B cell (primary cell): ENCODE data around the gene CTBP2. TPM values are rescaled to one million over a fixed set of nuclear protein-coding genes. Genes with fewer than 3 reads are reported as not detected.

Experiments
- ATAC-seq: fragments of 200-7000 bp; cut with Tn5 transposase; one replicate; pipeline ENCODE4 v1.10.0; 2021; ENCODE audit warnings: low read depth, mild to moderate bottlenecking, moderate number of reproducible peaks, moderate library complexity
- CTCF ChIA-PET: fragments of 350-600 bp; sonication (Branson Sonifier 250); formaldehyde crosslinking; loops from one replicate; lab custom pipeline; 2021; ENCODE audit warnings: antibody characterized with exemption, inconsistent platforms; lab: Charles Lee
- POLR2A ChIA-PET: fragments of 350-600 bp; sonication (Branson Sonifier 250); formaldehyde crosslinking; loops from one replicate; lab custom pipeline; 2021; ENCODE audit warnings: antibody characterized with exemption; lab: Charles Lee
- DNase-seq: peaks from one replicate; pipeline ENCODE4 v3.0.0; 2013
- H2AFZ ChIP-seq: 2 replicates; pipeline ENCODE4 v1.6.1; 2012; ENCODE audit warnings: mild to moderate bottlenecking, low read depth, low read length; ENCODE audit not compliant: insufficient read depth, poor library complexity, severe bottlenecking
- H3K27ac ChIP-seq, 2 donors: 1 replicate in 1 of 2; 2 replicates in 1 of 2; pipeline ENCODE4 v1.5.1; 2012 to 2013; ENCODE audit warnings: low read length in 2 of 2, mild to moderate bottlenecking in 2 of 2, moderate library complexity in 1 of 2
- H3K27me3 ChIP-seq, 4 experiments: fragments of 200-600 bp in 1 of 4; sonication (generic) in 1 of 4; replicated peaks in 1 of 4; 1 replicate in 2 of 4; 2 replicates in 2 of 4; pipeline versions ENCODE4 v1.6.1 to v1.7.0; 2013 to 2016; ENCODE audit warnings: low read length in 3 of 4, mild to moderate bottlenecking in 2 of 4, mixed read lengths in 1 of 4, moderate library complexity in 1 of 4; ENCODE audit not compliant: insufficient read depth in 4 of 4, control insufficient read depth in 3 of 4; ENCODE audit errors: control extremely low read depth in 1 of 4
- H3K36me3 ChIP-seq, 2 experiments: replicated peaks in 1 of 2; 1 replicate in 1 of 2; 2 replicates in 1 of 2; pipeline versions ENCODE4 v1.6.1 to v1.7.1; 2013; ENCODE audit warnings: low read length in 1 of 2; ENCODE audit not compliant: insufficient read depth in 2 of 2, control insufficient read depth in 1 of 2; ENCODE audit errors: control extremely low read depth in 1 of 2, extremely low read depth in 1 of 2
- H3K4me1 ChIP-seq, 2 donors: fragments of 200-600 bp in 1 of 2; sonication (generic) in 1 of 2; 1 replicate in 1 of 2; 2 replicates in 1 of 2; pipeline versions ENCODE4 v1.5.1 to v1.6.1; 2013 to 2017; ENCODE audit warnings: low read length in 2 of 2; ENCODE audit not compliant: control insufficient read depth in 2 of 2, insufficient read depth in 2 of 2
- H3K4me2 ChIP-seq: replicated peaks from 2 replicates; pipeline ENCODE3; 2012; ENCODE audit warnings: mild to moderate bottlenecking, low read depth, low read length; ENCODE audit not compliant: poor library complexity, severe bottlenecking
- H3K4me3 ChIP-seq, 5 experiments: fragments of 200-600 bp in 1 of 5; sonication (generic) in 1 of 5; 1 replicate in 3 of 5; 2 replicates in 2 of 5; pipeline versions ENCODE4 v1.5.1 to v1.7.0; 2011 to 2016; ENCODE audit warnings: low read length in 4 of 5, mild to moderate bottlenecking in 4 of 5, low read depth in 2 of 5, control low read depth in 1 of 5, moderate library complexity in 1 of 5; ENCODE audit not compliant: insufficient read depth in 1 of 5; ENCODE audit errors: control extremely low read depth in 1 of 5, extremely low read depth in 1 of 5
- H3K79me2 ChIP-seq: fragments of 200-600 bp; sonication (generic); one replicate; pipeline ENCODE4 v1.6.0; 2016; ENCODE audit warnings: low read length; ENCODE audit not compliant: control insufficient read depth, insufficient read depth
- H3K9ac ChIP-seq: fragments of 200-600 bp; sonication (generic); 2 replicates; pipeline ENCODE4 v1.6.1; 2017; ENCODE audit warnings: mild to moderate bottlenecking, low read length, moderate library complexity
- H3K9me3 ChIP-seq, 3 donors: one replicate each; pipeline versions ENCODE4 v1.6.1 to v1.7.1; 2013; ENCODE audit warnings: low read length in 2 of 3; ENCODE audit not compliant: control insufficient read depth in 2 of 3, insufficient read depth in 1 of 3; ENCODE audit errors: control extremely low read depth in 1 of 3
- H4K20me1 ChIP-seq: 2 replicates; pipeline ENCODE4 v1.6.0; 2012; ENCODE audit warnings: mild to moderate bottlenecking, low read length; ENCODE audit not compliant: insufficient read depth, control insufficient read depth, poor library complexity, severe bottlenecking
- H3K27ac Mint-ChIP-seq: one replicate; pipeline ENCODE4 v1.8.0; 2021; ENCODE audit warnings: mixed read lengths
- H3K27me3 Mint-ChIP-seq: one replicate; pipeline ENCODE4 v1.8.0; 2021; ENCODE audit warnings: mixed read lengths
- H3K4me1 Mint-ChIP-seq: one replicate; pipeline ENCODE4 v1.8.0; 2021; ENCODE audit warnings: mixed read lengths
- H3K4me3 Mint-ChIP-seq: one replicate; pipeline ENCODE4 v1.8.0; 2021; ENCODE audit warnings: mixed read lengths
- H3K9me3 Mint-ChIP-seq: one replicate; pipeline ENCODE4 v1.8.0; 2022; ENCODE audit warnings: mixed read lengths; ENCODE audit not compliant: insufficient read depth
- CTCF ChIP-seq: fragments of 200-600 bp; IDR thresholded peaks from one replicate; pipeline ENCODE4 v1.8.0; 2022; ENCODE audit warnings: antibody characterized with exemption, mild to moderate bottlenecking
- EZH2 ChIP-seq: IDR thresholded peaks from 2 replicates; pipeline ENCODE4 v1.6.1; 2012; ENCODE audit warnings: borderline replicate concordance, low read depth, mild to moderate bottlenecking, moderate library complexity, low read length; ENCODE audit not compliant: insufficient read depth, poor library complexity, severe bottlenecking
- WGBS: methylation state at CpG from one replicate; pipeline ENCODE4 v1.1.5; 2013; ENCODE audit warnings: missing lambda C conversion rate; ENCODE audit not compliant: insufficient coverage; 5-methylcytosine and 5-hydroxymethylcytosine counted together
- intact Hi-C: fragments of 100-400 bp; cut with micrococcal nuclease; formaldehyde crosslinking; loops from one replicate; pipeline ENCODE4 v1.10.0; 2022
- polyA plus RNA-seq: library from polyadenylated mRNA; depleted of rRNA; stranded (reverse); fragments of >200 nt; gene quantifications from 2 replicates; pipeline ENCODE4 v1.2.3, GENCODE V29; 2012
- total RNA-seq, 2 donors: library from RNA; stranded (reverse); fragments of 120-200 nt in 1 of 2; gene quantifications; 1 replicate in 1 of 2; 2 replicates in 1 of 2; pipeline versions ENCODE4 v1.2.3 to v1.2.4, GENCODE V29; 2013 to 2022

Gene CTBP2
- total and polyA plus RNA-seq, 2 donors (not counting 1 experiment from before 2014, with no cell fraction given), result 0.39 to 0.85 TPM

GRCh38 chr10:124974131-124974530 is 186.2 kb downstream of the CTBP2 start:
- Histone ChIP-seq H2AFZ (no peak overlapping the region), H3K4me2 (no peak overlapping the region), H3K4me1 (no peaks in the 10 kb centered on the region), H4K20me1 (peaks cover 20% of the 10 kb centered on the region), H3K4me3 (no peak overlapping the region), H3K9ac (no peak overlapping the region), H3K27me3 (no peaks in the 10 kb centered on the region), H3K27ac (no peak overlapping the region), H3K79me2 (peaks cover 6% of the 10 kb centered on the region), H3K36me3 (peaks cover 1 to 37% of the 10 kb centered on the region in 2 experiments), H3K9me3 (no peaks in the 10 kb centered on the region)
- intact Hi-C loops, result no loop called here
- 100% methylated on average over 4 of the region's 5 CpGs for WGBS
- peaks cover 12% of the 10 kb centered on the region for H3K4me1 Mint-ChIP-seq
- ChIA-PET CTCF (no interaction called here), POLR2A (no interaction called here)
- no peak overlapping the region for H3K27ac Mint-ChIP-seq
- H3K4me3 Mint-ChIP-seq, result no peak overlapping the region
- no peaks in the 10 kb centered on the region for H3K27me3 Mint-ChIP-seq
- ATAC-seq (no peak), DNase-seq (no peak)
- H3K9me3 Mint-ChIP-seq, result no peaks in the 10 kb centered on the region
- TF ChIP-seq CTCF (no peak), EZH2 (no peak)

GRCh38 chr10:124972637-124973036 is 187.7 kb downstream of the CTBP2 start:
- no peak overlapping the region for H3K4me2 ChIP-seq
- H3K79me2 ChIP-seq, result peaks cover 10% of the 10 kb centered on the region
- DNase-seq (no peak), ATAC-seq (no peak)
- ChIA-PET POLR2A (no interaction called here), CTCF (no interaction called here)
- H3K9ac ChIP-seq, result no peak overlapping the region
- H3K27me3 ChIP-seq, result no peaks in the 10 kb centered on the region
- H3K4me1 ChIP-seq, result no peaks in the 10 kb centered on the region
- H3K27ac ChIP-seq, result no peak overlapping the region
- intact Hi-C loops, result no loop called here
- no peak overlapping the region for H3K4me3 ChIP-seq
- Mint-ChIP-seq H3K9me3 (no peaks in the 10 kb centered on the region), H3K27me3 (no peaks in the 10 kb centered on the region), H3K4me1 (peaks cover 14% of the 10 kb centered on the region), H3K4me3 (no peak overlapping the region), H3K27ac (no peak overlapping the region)
- H2AFZ ChIP-seq, result no peak overlapping the region
- peaks cover 1 to 48% of the 10 kb centered on the region in 2 experiments for H3K36me3 ChIP-seq
- WGBS, result no CpG with 5 or more reads among the region's 7 CpGs
- peaks cover 35% of the 10 kb centered on the region for H4K20me1 ChIP-seq
- H3K9me3 ChIP-seq, result no peaks in the 10 kb centered on the region
- TF ChIP-seq CTCF, result no peak
- no peak for TF ChIP-seq EZH2
